ENCODE data around the gene TANC1. TPM values are rescaled to one million over a fixed set of nuclear protein-coding genes. Genes with fewer than 3 reads are reported as not detected.

The TANC1 gene
- total RNA-seq, 1 donor from 2014 or later, result 61.9 TPM

DNA sequence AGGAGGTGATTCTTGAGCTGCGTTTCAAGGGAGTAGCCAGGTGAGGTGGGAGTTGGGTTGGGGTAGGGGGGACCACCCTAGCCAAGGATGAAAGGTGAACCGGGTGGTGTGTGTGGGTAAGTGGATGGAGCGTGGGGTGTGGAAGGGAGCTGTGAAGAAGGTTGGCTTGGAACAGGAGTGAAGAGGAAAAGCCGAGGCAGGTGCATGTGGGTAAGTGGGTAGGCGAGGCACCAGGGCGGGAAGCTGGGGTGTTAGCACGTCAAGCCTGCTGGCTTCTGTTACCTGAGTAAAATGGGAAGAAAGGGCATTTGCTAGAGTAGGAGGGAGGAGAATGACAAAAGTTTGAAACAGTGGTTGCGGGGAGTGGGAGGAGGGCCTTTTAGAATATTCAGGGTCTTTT lies 31.6 kb downstream of the TANC1 start:
- no peak for DNase-seq (ENCODE audit: extremely low spot score in 2 of 2)
- Histone ChIP-seq H3K4me1 (peaks cover 20% of the 10 kb centered on the region), H3K9me3 (no peaks in the 10 kb centered on the region), H3K36me3 (no peaks in the 10 kb centered on the region), H3K27me3 (no peaks in the 10 kb centered on the region), H3K4me3 (no peak overlapping the region), H3K27ac (no peak overlapping the region)
- intact Hi-C loops (cut with DNase I), result no loop called here
- TF ChIP-seq CTCF (IDR thresholded peaks at IDR 0.05) (no peak), POLR2A (IDR thresholded peaks at IDR 0.05) (no peak), POLR2AphosphoS5 (IDR thresholded peaks at IDR 0.05; ENCODE audit: insufficient read depth in 1 of 2, low read depth in 1 of 2) (no peak)

GRCh38 chr2:159002462-159003111 lies 34.1 kb downstream of the TANC1 start:
- no peaks in the 10 kb centered on the region for H3K9me3 ChIP-seq
- peaks cover 16% of the 10 kb centered on the region for H3K4me1 ChIP-seq
- H3K36me3 ChIP-seq, result no peaks in the 10 kb centered on the region
- TF ChIP-seq POLR2A (IDR thresholded peaks at IDR 0.05) (no peak), POLR2AphosphoS5 (IDR thresholded peaks at IDR 0.05; ENCODE audit: insufficient read depth in 1 of 2, low read depth in 1 of 2) (no peak), CTCF (IDR thresholded peaks at IDR 0.05) (no peak)
- intact Hi-C loops (cut with DNase I), result no loop called here
- DNase-seq (ENCODE audit: extremely low spot score in 2 of 2), result no peak
- no peaks in the 10 kb centered on the region for H3K27me3 ChIP-seq
- H3K4me3 ChIP-seq, result no peak overlapping the region
- no peak overlapping the region for H3K27ac ChIP-seq

- TF ChIP-seq POLR2A (IDR thresholded peaks at IDR 0.05) (no peak), POLR2AphosphoS5 (IDR thresholded peaks at IDR 0.05; ENCODE audit: insufficient read depth in 1 of 2, low read depth in 1 of 2) (no peak), CTCF (IDR thresholded peaks at IDR 0.05) (no peak)
- no peaks in the 10 kb centered on the region for H3K27me3 ChIP-seq
- H3K4me1 ChIP-seq, result peaks cover 13% of the 10 kb centered on the region
- no peak overlapping the region for H3K4me3 ChIP-seq
- no peaks in the 10 kb centered on the region for H3K9me3 ChIP-seq
- intact Hi-C loops (cut with DNase I), result no loop called here
- no peaks in the 10 kb centered on the region for H3K36me3 ChIP-seq
- no peak for DNase-seq (ENCODE audit: extremely low spot score in 2 of 2)
- no peak overlapping the region for H3K27ac ChIP-seq
These were observed 35.1 kb downstream of the TANC1 start for GRCh38 chr2:159003555-159003954.

DNA sequence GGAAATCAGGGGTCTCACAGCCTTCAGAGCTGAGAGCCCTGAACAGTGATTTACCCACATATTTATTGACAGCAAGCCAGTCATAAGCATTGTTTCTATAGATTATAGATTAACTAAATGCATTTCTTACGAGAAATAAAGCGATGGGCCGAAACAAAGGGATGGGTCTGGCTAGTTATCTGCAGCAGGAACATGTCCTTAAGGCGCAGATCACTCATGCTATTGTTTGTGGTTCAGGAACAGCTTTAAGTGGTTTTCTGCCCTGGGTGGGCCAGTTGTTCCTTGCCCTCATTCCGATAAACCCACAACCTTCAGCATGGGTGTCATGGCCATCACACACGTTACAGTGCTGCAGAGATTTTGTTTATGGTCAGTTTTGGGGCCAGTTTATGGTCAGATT lies 36.4 kb downstream of the TANC1 start:
- Histone ChIP-seq H3K4me3 (no peak overlapping the region), H3K27me3 (no peaks in the 10 kb centered on the region), H3K36me3 (no peaks in the 10 kb centered on the region), H3K4me1 (peaks cover 2% of the 10 kb centered on the region), H3K9me3 (no peaks in the 10 kb centered on the region), H3K27ac (no peak overlapping the region)
- DNase-seq (ENCODE audit: extremely low spot score in 2 of 2), result no peak
- intact Hi-C loops (cut with DNase I), result no loop called here
- TF ChIP-seq POLR2A (IDR thresholded peaks at IDR 0.05), result no peak
- no peak for TF ChIP-seq POLR2AphosphoS5 (IDR thresholded peaks at IDR 0.05; ENCODE audit: insufficient read depth in 1 of 2, low read depth in 1 of 2)
- TF ChIP-seq CTCF (IDR thresholded peaks at IDR 0.05), result no peak

DNA sequence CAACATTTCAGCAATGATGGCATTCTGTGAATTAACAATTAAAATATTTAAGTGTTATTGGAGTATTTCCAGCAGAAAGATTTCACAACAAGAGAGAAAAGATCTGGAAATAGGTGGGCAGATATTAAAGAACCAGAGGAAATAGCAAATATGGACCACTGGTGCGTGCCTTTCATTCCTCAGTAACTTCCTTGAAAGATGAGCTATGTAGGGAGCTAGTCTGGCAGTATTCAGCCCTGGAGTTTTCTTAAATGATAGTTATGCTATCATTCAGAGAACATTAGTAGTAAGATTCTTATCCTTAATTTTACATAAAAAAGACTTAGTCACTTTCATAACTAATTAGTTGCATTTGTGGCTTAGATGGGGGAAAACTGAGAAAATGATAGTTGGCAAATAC lies 41.5 kb downstream of the TANC1 start:
- intact Hi-C loops (cut with DNase I), result no loop called here
- no peak overlapping the region for H3K27ac ChIP-seq
- no peaks in the 10 kb centered on the region for H3K4me1 ChIP-seq

More for the DNA sequence above, 41.5 kb downstream of the TANC1 start:
- H3K27me3 ChIP-seq, result no peaks in the 10 kb centered on the region
- H3K36me3 ChIP-seq, result peaks cover 0 to 5% of the 10 kb centered on the region in 2 donors
- DNase-seq (ENCODE audit: extremely low spot score in 2 of 2), result no peak
- TF ChIP-seq POLR2A (IDR thresholded peaks at IDR 0.05) (no peak), CTCF (IDR thresholded peaks at IDR 0.05) (no peak), POLR2AphosphoS5 (IDR thresholded peaks at IDR 0.05; ENCODE audit: insufficient read depth in 1 of 2, low read depth in 1 of 2) (no peak)
- no peak overlapping the region for H3K4me3 ChIP-seq
- H3K9me3 ChIP-seq, result no peaks in the 10 kb centered on the region

Data from vagina (tissue), 2 donors.